Measurements from ENCODE around the gene LMBR1L.
A peak's percentile ranks its signal among the peaks of the same experiment; 100 is the strongest.
"Not testable (repeated sequence)": the region's sequence is repeated elsewhere in the genome, so short reads cannot be mapped to it uniquely, and the experiment has no call there.

The LMBR1L gene

GRCh38 chr12:49133014-49133413, 22.4 kb upstream of the LMBR1L start:
- H3K9ac ChIP-seq (ENCODE audit: low read length): no peak overlapping the region
- H3K4me3 ChIP-seq (ENCODE audit: low read depth, low read length): no peak overlapping the region
- H3K27ac ChIP-seq (ENCODE audit: low read depth, low read length): no peak overlapping the region
- peaks cover 25% of the 10 kb centered on the region for H3K36me3 ChIP-seq (ENCODE audit: control insufficient read depth, insufficient read depth, low read length)
- H3K27me3 ChIP-seq (ENCODE audit: control insufficient read depth, insufficient read depth, low read length): no peaks in the 10 kb centered on the region
- H3K9me3 ChIP-seq (ENCODE audit: control insufficient read depth, insufficient read depth, low read depth, low read length): no peaks in the 10 kb centered on the region
- peaks cover 13% of the 10 kb centered on the region for H3K4me1 ChIP-seq (ENCODE audit: control insufficient read depth, insufficient read depth, low read length)

- H3K4me1 ChIP-seq (ENCODE audit: control insufficient read depth, insufficient read depth, low read length): peaks cover 13% of the 10 kb centered on the region
- peak overlapping the region; percentile 41 for H3K9ac ChIP-seq (ENCODE audit: low read length)
- H3K4me3 ChIP-seq (ENCODE audit: low read depth, low read length): peak overlapping the region; percentile 62
- H3K9me3 ChIP-seq (ENCODE audit: control insufficient read depth, insufficient read depth, low read depth, low read length): no peaks in the 10 kb centered on the region
- H3K36me3 ChIP-seq (ENCODE audit: control insufficient read depth, insufficient read depth, low read length): peaks cover 35% of the 10 kb centered on the region
- H3K27ac ChIP-seq (ENCODE audit: low read depth, low read length): no peak overlapping the region
- no peaks in the 10 kb centered on the region for H3K27me3 ChIP-seq (ENCODE audit: control insufficient read depth, insufficient read depth, low read length)
Measured at GRCh38 chr12:49131894-49132461, 21.3 kb upstream of the LMBR1L start.

GRCh38 chr12:49131051-49131893, 20.6 kb upstream of the LMBR1L start, which contains the start of gene TUBA1B:
TSS of gene TUBA1B (minus strand) at chr12:49131395. CDS start at chr12:49131300, 95 bp downstream.
- H3K36me3 ChIP-seq (ENCODE audit: control insufficient read depth, insufficient read depth, low read length): peaks cover 37% of the 10 kb centered on the region
- H3K27ac ChIP-seq (ENCODE audit: low read depth, low read length): peak within 1 kb of the TSS; percentile 97
- peak within 1 kb of the TSS; percentile 97 for H3K9ac ChIP-seq (ENCODE audit: low read length)
- H3K9me3 ChIP-seq (ENCODE audit: control insufficient read depth, insufficient read depth, low read depth, low read length): no peaks in the 10 kb centered on the region
- H3K27me3 ChIP-seq (ENCODE audit: control insufficient read depth, insufficient read depth, low read length): no peaks in the 10 kb centered on the region
- peaks cover 13% of the 10 kb centered on the region for H3K4me1 ChIP-seq (ENCODE audit: control insufficient read depth, insufficient read depth, low read length)
- H3K4me3 ChIP-seq (ENCODE audit: low read depth, low read length): peak within 1 kb of the TSS; percentile 81

- peak overlapping the region; percentile 81 for H3K4me3 ChIP-seq (ENCODE audit: low read depth, low read length)
- no peaks in the 10 kb centered on the region for H3K27me3 ChIP-seq (ENCODE audit: control insufficient read depth, insufficient read depth, low read length)
- no peaks in the 10 kb centered on the region for H3K9me3 ChIP-seq (ENCODE audit: control insufficient read depth, insufficient read depth, low read depth, low read length)
- H3K27ac ChIP-seq (ENCODE audit: low read depth, low read length): peak overlapping the region; percentile 97
- peaks cover 37% of the 10 kb centered on the region for H3K36me3 ChIP-seq (ENCODE audit: control insufficient read depth, insufficient read depth, low read length)
- peaks cover 13% of the 10 kb centered on the region for H3K4me1 ChIP-seq (ENCODE audit: control insufficient read depth, insufficient read depth, low read length)
- H3K9ac ChIP-seq (ENCODE audit: low read length): peak overlapping the region; percentile 97
Measured at GRCh38 chr12:49130151-49131050, 19.8 kb upstream of the LMBR1L start.

GRCh38 chr12:49129332-49130150, 18.9 kb upstream of the LMBR1L start:
- Histone ChIP-seq H3K36me3 (ENCODE audit: control insufficient read depth, insufficient read depth, low read length) (peaks cover 37% of the 10 kb centered on the region), H3K4me3 (ENCODE audit: low read depth, low read length) (peak overlapping the region; percentile 81), H3K4me1 (ENCODE audit: control insufficient read depth, insufficient read depth, low read length) (peaks cover 13% of the 10 kb centered on the region), H3K9me3 (ENCODE audit: control insufficient read depth, insufficient read depth, low read depth, low read length) (no peaks in the 10 kb centered on the region), H3K9ac (ENCODE audit: low read length) (peak overlapping the region; percentile 97), H3K27me3 (ENCODE audit: control insufficient read depth, insufficient read depth, low read length) (no peaks in the 10 kb centered on the region), H3K27ac (ENCODE audit: low read depth, low read length) (peak overlapping the region; percentile 77)

GRCh38 chr12:49127971-49128370, 17.3 kb upstream of the LMBR1L start:
- Histone ChIP-seq H3K36me3 (ENCODE audit: control insufficient read depth, insufficient read depth, low read length) (peaks cover 37% of the 10 kb centered on the region), H3K4me1 (ENCODE audit: control insufficient read depth, insufficient read depth, low read length) (peaks cover 13% of the 10 kb centered on the region)
- not testable (repeated sequence) for H3K4me3 ChIP-seq (ENCODE audit: low read depth, low read length); H3K27me3 ChIP-seq (ENCODE audit: control insufficient read depth, insufficient read depth, low read length); H3K27ac ChIP-seq (ENCODE audit: low read depth, low read length); H3K9ac ChIP-seq (ENCODE audit: low read length); H3K9me3 ChIP-seq (ENCODE audit: control insufficient read depth, insufficient read depth, low read depth, low read length)

- Histone ChIP-seq H3K27me3 (ENCODE audit: control insufficient read depth, insufficient read depth, low read length) (no peaks in the 10 kb centered on the region), H3K9me3 (ENCODE audit: control insufficient read depth, insufficient read depth, low read depth, low read length) (no peaks in the 10 kb centered on the region), H3K4me1 (ENCODE audit: control insufficient read depth, insufficient read depth, low read length) (peaks cover 8% of the 10 kb centered on the region), H3K27ac (ENCODE audit: low read depth, low read length) (no peak overlapping the region), H3K9ac (ENCODE audit: low read length) (no peak overlapping the region), H3K36me3 (ENCODE audit: control insufficient read depth, insufficient read depth, low read length) (peaks cover 37% of the 10 kb centered on the region), H3K4me3 (ENCODE audit: low read depth, low read length) (no peak overlapping the region)
Measured at GRCh38 chr12:49126852-49127763, 16.5 kb upstream of the LMBR1L start.

- no peaks in the 10 kb centered on the region for H3K36me3 ChIP-seq (ENCODE audit: control insufficient read depth, insufficient read depth, low read length)
- H3K4me1 ChIP-seq (ENCODE audit: control insufficient read depth, insufficient read depth, low read length): no peaks in the 10 kb centered on the region
- no peaks in the 10 kb centered on the region for H3K27me3 ChIP-seq (ENCODE audit: control insufficient read depth, insufficient read depth, low read length)
- no peak overlapping the region for H3K9ac ChIP-seq (ENCODE audit: low read length)
- H3K9me3 ChIP-seq (ENCODE audit: control insufficient read depth, insufficient read depth, low read depth, low read length): no peaks in the 10 kb centered on the region
- no peak overlapping the region for H3K4me3 ChIP-seq (ENCODE audit: low read depth, low read length)
- no peak overlapping the region for H3K27ac ChIP-seq (ENCODE audit: low read depth, low read length)
Measured at GRCh38 chr12:49121047-49121696, 10.5 kb upstream of the LMBR1L start.

- Histone ChIP-seq H3K4me1 (ENCODE audit: control insufficient read depth, insufficient read depth, low read length) (peaks cover 15% of the 10 kb centered on the region), H3K36me3 (ENCODE audit: control insufficient read depth, insufficient read depth, low read length) (peaks cover 11% of the 10 kb centered on the region), H3K27me3 (ENCODE audit: control insufficient read depth, insufficient read depth, low read length) (no peaks in the 10 kb centered on the region), H3K9me3 (ENCODE audit: control insufficient read depth, insufficient read depth, low read depth, low read length) (0 out of 2 replicates have a peak, but pooled peaks cover 6% of the 10 kb centered on the region), H3K4me3 (ENCODE audit: low read depth, low read length) (peak overlapping the region; percentile 91), H3K27ac (ENCODE audit: low read depth, low read length) (no peak overlapping the region), H3K9ac (ENCODE audit: low read length) (no peak overlapping the region)
Measured at GRCh38 chr12:49111206-49111605, 559 bp upstream of the LMBR1L start.

Measured in HUES6 (cell line).